Measurements from ENCODE around the gene SP110.

GRCh38 chr2:230134496-230135129 is 85.2 kb downstream of the SP110 start:
- TF ChIP-seq EZH2phosphoT487 (IDR thresholded peaks at IDR 0.05; ENCODE audit: low read depth) (no peak), CTCF (IDR thresholded peaks at IDR 0.05; ENCODE audit: low read depth, low read length) (no peak)
